GM21717 (cell line): ENCODE results near the gene EPHA7.

Experiments used
- ATAC-seq: cut with Tn5 transposase; IDR thresholded peaks from one replicate; pipeline ENCODE4 v1.9.1; 2021; ENCODE audit warnings: mild to moderate bottlenecking, moderate library complexity; ENCODE audit not compliant: unreplicated experiment

EPHA7 gene

DNA sequence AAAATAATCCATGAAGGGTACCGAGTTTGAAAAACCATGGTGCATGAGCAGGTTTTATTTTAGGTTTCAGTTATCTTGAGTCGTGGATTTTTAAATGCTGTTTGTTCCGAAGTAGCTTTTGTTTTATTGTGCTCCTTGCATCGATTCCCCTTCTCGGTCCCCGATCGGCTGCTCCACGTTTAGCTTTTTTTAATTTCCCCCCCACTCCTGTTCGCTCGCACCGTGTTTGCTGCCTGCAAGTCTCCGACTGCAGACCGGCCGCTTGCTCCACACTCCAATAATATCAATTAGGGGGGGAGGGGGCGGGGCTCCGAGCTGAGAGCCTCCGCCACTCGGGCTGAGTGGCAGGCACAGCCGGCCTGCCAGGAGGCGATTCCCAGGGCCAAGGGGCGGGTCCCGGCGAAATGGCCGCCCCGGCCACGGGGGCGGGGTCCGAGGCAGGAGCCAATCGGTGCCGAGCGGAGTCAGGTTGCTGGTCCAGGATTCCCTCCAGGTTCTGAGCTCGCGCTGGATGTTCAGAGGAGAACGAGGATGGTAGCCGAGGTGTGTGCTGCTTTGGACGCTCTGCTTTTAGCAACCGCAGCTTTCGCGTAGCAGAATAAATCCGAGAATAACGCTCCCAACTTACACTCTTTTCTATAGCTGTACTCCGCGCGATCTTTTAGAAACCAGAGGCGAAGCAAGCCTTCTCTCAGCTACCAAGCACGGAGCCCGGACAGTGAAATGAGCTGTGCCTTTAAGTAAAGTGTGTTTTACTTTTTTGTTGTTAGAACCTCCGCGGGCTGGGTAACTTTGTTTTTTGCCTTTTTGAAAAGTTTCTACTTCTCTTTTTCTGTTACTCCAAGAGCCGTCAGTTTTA is at the start of gene EPHA7:
Gene EPHA7, minus strand, starts transcription at position 256 of the 859 bp plus-strand sequence. Its CDS starts 218 bp downstream, at position 38.
- peak; percentile 97 for ATAC-seq

DNA sequence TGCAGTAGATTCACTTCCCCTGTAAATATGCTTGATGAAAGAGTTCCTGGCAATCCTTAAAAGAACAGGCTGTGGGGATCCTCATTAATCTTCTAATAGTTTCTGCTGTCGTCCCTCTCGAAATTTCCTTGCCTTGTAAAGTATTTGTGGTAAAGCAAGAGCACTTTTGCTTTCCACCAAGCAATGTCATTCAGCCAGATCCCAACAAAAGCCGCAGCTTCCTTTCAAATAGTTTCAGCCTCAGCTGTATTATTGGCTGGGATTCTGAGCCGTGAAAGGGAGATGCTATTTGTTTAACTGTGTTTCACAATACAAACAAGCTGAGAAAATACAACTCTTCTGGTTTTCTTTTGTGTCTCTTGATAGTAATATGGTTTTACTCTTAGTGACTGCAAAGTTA is 48.9 kb upstream of the EPHA7 start:
- ATAC-seq: peak; percentile 75

DNA sequence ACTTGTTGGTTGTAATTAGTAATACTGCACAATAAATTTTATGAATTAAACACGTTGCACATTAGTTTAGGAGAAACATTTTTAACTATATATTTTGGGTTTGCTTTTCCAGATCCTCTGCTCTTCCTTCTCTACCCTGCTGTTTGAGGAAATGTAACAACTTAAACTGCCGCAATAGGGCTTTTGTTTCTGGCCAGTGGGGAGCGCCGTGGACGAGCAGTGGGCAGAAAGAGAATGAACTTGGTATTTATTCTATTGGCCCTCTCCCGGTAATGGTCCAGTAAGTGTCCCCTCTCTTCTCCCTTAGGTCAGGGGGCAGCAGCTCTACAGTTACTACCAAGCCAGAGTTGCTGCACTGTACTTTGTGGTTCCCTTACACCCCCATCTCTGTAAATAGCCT is 35.2 kb upstream of the EPHA7 start:
- no peak for ATAC-seq

DNA sequence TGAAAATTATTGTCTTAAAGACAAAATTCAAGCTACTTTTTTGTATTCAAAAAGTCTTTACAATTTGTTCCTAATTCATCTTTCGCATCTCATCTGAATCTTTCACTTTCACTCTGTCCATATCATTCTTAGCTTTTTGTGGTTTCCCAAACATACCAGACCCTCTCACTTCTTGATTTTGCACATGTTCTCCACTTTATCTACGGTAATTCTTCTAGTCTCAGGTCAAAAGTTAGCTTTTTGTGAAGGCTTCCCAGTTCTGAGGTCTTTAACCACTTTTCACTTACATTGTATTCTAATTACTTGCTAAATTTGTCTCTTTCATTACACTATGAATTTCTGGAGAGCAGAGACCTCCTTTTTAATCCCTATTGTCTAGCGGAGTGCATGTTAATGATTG is 34.6 kb upstream of the EPHA7 start:
- peak; percentile 94 for ATAC-seq

DNA sequence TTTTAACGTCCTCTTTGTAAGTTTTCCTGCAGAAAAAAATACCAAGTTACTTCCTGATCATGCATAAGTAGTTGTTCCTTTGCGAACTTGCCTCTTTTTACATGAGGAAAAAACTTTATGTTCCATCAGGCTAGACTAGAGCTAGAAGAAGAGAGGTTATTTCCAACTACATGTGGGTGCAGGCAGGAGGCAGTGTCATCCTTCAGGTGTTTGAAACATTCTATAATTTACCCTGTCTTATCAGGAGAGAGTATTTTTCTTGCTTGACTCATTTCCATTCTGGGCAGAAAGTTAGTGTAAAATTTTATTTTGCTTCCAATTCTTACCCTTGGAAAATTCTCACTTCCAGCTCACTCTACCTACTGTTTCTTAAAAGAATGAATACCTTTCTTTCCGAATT is 28.5 kb upstream of the EPHA7 start:
- ATAC-seq: no peak

DNA sequence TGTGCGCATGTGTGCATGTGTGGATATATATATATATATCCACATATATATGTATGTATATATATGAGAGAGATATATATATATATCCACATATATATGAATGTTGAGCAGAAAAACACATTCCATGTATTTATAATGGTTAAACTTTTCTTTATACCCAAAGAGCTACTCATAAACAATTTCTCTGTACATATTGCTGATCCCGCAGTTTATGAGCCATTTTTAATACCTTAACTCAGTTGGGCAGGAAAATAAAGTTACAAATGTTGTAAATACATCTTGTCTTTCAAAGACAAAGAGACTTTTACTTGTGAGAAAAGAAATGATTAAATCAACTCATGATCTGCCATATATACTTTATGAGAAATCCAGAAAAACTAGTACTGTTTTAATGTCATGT is 18.1 kb upstream of the EPHA7 start:
- ATAC-seq: no peak

DNA sequence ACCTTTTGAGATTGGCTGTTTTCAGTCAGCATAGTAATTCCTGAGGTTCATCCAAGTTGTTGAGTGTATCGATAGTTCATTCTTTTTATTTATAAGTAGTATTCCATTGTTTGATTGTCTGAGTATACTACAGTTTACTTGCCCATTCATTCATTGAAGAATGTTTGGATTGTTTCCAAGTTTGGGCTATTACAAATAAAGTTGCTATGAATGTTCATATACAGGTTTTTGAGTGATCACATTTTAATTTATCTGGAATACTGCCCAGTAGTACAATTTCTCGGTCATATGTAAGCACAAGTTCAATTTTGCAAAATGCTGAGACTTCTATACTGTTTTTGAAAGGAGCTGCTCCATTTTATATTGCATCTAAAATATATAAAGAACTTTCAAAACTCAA is 14.2 kb upstream of the EPHA7 start:
- ATAC-seq: no peak

DNA sequence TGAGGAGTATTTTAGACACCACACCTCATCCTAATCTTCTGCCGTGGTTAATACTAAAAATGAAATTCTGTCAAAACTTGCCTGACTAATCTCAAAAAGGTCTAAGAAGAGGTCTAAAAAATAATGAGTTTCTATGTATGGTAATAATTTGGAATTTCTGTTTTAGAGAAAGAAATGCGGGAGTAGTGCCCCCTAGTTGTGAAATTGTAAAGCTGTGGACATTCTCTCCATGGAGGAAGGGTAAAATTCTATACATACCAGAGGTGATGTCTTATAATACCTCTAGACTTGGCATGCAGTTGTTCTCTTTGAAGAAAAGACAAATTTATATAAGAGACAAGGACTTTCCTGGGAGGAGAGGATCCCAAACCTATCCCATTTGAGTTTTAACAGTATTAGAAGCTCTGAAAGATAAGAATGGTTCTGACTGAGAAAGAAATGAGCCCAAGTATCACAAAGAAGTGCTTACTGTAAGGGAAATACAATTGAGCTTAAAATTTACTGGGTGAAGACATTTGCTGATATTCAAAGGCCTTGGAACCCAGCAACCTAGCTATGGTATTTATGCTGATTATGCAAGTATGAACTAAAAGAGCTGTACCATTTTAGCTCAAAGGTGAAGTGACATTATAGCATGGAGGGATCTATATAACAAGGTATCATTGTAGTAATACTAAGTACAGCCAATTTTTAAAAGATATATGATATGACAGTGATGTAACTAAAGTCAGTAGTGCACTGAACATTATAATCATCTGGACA is 5.1 kb upstream of the EPHA7 start:
- ATAC-seq: no peak

DNA sequence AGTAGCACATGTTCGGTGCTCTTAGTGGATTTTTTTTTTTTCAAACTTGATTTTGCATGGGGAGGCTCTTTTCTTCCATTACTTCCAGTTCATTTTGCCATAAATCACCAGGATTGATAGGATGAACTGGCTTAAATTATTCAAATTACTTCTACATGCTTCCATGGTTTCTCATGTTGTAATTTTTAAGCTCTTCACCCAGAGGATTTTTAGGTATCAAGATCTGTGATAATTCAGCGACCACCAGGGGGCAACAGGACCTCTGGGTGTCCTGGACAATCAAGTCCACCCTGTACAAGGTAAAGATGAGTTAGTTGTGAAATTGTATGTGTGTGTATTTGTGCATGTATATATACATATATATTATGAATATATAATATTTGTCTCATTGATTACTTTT is 4.2 kb upstream of the EPHA7 start:
- ATAC-seq: no peak

DNA sequence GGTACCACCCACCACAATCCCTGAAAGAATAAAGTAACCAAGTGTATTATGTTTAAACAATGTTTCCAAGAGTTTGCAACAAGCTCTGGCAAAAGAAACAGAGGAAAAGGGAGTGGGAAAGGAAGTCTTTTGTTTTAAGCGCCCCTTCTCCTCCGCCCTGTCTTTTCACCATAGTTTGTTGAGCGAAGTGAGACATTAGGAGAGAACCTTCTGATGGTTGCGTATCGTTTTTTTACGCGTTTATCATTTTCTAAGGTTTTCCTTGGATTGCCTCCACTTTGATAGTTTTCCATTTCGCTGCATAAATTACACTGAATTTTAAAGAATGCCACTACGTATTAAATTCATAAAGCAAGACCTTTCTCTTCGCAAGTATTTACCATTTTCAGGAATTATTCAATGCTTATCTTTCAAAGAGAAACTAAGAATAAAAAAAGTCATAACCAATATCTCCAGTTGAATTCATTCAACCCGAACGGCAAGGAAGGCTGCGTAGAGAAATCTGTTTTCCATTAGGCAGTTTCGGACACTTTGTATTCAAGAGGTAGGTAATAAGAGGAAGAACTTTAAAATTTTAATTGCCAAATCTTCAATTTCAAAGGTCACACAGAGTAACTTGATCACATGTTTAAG is 920 bp upstream of the EPHA7 start:
- no peak for ATAC-seq

DNA sequence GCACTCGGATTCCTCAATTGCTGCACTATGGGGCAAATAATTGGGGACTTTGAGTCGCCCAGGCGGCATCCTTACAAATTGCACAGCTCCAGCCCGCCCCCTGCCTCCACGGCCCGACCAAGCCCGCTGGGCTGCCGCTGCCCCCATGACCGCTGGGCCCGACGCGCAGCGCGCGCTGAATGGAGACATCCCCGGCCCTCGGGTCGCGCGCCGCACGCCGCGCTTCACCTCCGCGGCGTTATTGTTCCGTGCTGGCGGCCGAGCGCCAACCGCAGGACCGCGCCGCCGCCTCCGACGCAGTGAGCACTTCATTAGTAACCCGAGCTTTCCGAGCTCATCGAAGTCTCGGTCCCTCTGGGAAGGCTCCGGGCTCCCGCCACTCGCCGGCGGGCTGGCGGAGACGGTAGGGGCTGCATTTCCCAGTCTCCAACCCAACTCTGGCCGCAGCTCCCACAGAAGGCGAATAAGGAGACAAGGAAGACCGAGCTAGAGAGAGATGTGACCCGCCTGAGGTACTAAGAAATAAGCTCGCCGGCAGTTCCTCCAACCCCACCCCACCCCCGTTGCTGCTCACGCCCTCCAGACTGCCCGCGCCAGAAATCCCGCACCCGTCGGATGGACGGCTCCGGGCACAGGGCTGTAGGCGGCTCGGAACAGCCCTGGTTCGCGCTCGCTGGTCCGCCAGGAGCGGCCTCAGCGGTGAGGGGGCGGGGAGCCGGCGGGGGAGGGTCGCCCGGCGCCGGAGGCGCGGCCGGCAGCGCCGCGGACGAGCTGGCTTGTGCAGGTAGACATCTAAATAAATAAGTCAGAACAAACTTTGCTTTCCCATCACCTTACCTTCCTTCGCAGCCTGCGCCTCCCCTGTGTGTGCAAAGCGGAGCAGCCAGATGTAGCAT is 703 bp downstream of the EPHA7 start:
- ATAC-seq: no peak

DNA sequence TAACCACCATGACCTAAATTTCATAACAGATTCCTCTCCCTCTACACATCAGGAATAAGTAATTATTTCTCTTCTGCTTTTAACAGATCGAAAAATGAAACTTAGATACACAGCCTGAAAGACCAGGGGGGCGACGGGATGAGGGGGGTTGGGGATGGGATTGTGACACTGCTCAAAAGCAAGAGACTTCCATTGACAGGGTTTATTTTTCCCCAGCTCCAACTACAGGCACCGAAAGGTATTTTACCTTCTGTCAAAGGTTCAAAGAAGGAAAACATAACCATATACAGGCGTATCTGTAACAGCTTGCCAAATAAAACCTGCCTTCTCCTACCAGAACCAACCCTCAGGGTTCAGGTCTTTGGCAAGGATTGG is 1.3 kb downstream of the EPHA7 start:
- no peak for ATAC-seq

DNA sequence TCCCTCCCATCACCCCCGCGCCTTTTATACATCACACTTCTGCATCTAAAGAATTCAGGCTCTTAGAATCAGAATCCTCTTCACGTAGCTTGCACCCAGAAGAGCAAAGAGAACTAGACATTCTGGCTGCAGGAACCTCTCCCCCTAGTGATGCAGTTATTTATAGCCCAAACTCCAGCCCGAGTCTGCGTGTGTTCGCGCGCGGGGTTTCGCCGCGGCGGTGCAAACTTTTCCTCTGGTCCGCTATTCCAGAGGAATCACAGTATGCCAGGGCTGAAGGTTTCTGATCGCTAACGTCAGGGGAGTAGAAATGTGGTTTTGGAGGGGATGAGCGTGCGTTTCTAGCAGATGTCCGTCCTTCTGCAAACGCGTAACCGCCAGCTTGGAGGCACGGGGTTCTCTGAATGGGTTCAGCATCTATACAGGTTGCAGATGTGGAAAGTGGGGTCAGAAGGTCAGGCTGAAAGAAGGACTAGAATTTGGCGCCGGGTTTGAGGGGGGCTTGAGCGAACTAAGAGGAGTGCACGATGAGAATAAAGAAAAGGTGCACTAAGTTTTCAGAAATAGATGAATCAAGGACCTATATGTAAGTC is 1.8 kb downstream of the EPHA7 start:
- no peak for ATAC-seq

DNA sequence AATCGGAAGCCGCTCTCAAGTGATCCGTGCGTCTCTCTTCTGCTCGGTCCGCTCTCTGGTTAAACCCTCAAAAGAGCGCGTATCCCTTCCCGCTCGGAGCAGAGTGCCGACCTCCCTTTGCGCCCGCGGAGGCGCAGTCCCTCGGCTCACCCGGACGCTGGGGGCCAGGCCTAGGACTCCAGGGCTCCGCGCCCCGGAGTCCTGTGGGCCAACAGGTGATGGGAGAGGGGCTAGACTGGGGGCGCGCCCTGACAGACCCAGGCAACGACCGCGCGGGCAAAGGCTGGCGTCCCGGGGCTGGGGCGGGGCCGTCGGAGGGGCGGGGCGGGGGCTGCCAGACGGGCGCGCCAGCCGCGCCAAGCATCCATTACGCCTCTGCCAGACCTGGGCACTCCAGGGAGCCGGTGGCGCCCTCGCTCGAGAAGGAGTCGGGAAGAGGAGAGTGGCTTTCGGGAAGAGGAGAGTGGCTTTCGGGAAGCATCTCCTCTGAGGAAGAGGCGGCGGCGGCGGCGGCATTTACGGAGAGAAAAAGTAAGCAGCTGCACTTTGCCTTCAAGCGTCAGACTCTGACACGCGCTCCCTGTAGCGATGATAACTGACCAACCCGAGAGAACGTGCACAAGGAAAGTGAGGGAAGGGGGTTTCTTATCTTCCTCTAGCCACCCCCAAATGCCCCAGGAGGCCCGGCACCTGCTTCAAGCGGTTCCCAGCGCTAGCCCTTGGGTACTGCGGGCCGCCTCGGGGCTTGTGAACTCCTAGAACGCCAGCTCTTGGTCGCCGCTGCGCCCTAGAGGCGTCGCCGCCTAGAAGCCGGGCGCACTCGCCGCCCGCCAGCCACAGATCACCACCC is 2.6 kb downstream of the EPHA7 start:
- ATAC-seq: no peak

DNA sequence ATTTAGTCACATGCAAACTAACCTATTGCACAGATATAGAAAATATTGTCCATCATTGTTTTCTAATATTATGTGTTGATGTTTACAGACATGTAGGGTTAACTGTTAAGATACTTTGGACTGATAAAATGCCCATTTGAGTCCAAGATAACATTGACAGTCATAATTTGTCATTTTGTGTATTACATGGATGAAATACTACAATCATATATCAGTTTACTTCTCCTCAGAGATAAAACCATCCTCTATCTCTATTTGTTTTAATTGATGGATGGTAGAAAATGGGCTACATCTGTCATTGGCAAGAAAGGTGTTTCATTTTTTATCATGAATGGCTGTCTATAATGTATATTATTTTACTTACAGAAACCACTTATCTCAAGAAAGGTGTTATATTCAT is 6.2 kb downstream of the EPHA7 start:
- no peak for ATAC-seq

DNA sequence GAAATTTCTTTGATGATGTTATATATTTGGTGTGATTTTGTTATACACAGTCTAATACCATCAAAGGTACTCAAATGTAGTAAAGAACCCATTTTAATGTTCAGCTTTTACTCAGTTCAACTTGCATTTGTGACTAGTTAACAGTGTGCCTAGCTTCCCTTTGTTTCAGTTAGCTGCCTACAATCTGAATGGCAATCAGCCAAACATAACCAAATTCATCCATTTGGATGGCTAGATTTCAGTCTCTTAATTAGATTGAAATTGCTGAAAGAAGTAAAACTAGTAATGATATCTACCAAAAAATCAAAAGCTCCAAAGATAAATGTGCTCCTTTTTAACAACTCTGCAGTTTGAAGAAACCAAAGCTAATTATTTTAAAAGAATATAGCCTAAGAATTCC is 6.9 kb downstream of the EPHA7 start:
- no peak for ATAC-seq

DNA sequence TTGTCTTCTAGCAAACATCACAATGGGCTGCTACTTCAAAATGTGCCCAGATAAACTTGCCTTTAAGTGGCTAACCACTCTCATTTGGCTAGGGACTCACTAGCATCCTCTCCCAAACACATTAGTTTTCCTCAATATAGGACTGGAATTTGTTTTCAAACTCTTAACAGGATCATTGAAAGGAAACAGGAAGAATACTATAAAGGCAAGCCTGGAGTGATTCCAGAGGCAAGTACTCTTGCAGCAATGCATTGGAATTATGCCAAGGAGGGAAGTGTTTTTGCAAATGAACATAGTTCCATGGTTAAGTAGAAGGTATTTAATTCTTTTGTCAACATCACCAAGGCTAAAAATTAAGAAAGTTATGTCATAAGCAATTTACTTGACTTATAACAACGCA is 12.2 kb downstream of the EPHA7 start:
- ATAC-seq: no peak

DNA sequence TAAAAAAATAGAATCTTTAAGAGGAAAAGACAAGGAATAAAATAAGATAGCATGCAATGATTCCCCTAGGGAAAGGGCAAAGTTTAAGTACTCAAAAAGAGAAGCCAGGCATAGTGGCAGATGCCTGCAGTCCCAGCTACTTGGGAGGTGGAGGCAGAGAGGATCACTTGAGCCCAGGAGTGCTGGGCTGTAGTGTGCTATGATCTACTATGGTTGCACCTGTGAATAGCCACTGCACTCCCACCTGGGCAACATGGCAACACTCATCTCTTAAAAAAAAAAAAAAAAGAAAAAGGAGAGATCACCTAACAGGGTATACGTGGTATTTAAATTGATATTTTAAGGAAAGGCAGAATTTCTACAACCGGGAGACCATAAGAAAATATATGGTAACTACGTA is 16.0 kb downstream of the EPHA7 start:
- ATAC-seq: no peak

DNA sequence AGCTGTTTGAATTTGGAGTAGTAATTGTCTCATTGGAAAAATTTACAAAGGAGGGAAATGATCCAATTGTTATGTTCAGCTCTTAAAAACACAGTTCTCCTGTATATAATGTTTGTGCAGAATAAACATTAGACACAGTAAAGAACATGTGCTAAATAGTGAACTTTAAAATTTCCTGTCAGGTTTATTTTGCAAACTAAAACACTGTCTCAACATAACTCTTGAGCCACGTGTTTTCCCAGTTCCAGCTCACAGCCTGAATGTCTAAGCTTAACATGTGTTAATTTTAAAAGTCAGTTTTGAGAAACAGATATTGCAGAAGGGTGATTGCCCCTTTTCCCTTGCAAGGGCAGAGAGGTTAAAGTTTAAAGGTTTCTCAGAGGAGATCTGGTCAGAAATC is 20.6 kb downstream of the EPHA7 start:
- no peak for ATAC-seq

DNA sequence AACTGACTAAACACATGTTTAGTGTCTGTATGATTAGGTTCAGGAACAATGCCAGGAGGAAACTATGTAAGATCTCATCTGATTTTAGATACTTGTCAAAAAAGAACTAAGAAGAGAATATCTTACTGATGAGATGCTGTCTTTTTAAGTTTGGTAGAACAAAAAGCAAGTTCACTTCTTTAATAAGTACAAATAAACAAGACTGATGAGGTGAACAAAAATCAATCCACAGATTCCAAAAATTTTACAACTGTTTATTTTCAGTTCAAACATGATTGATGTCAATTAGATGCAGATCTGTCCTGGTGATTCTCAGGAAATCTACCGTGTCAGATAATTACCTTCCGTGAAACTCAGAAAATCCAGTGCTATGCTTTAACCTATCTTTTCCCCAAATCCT is 24.9 kb downstream of the EPHA7 start:
- ATAC-seq: no peak
